A673 (cell line): Measurements from ENCODE around the gene EXOC2. TPM values are rescaled to one million over a fixed set of nuclear protein-coding genes. Genes with fewer than 3 reads are reported as not detected.

ENCODE experiments used
- BruUV-seq: library from RNA; stranded (reverse); fragments of 400-500 nt; replicated peaks from 2 replicates; lab custom pipeline; 2021; lab: Mats Ljungman, UMichigan
- CTCF ChIA-PET: fragments of 300-600 bp; sonication (Branson Sonifier 250); formaldehyde crosslinking; loops from one replicate; lab custom pipeline; 2022; ENCODE audit warnings: antibody characterized with exemption; lab: Charles Lee
- POLR2A ChIA-PET: fragments of 300-600 bp; sonication (Branson Sonifier 250); formaldehyde crosslinking; loops from one replicate; lab custom pipeline; 2022; ENCODE audit warnings: antibody characterized with exemption; ENCODE audit not compliant: low non-redundant PET; lab: Charles Lee
- DNase-seq: peaks from one replicate; pipeline ENCODE4 v3.0.0-alpha.2; 2015; ENCODE audit warnings: low spot score
- H3K27ac ChIP-seq: fragments of 200-600 bp; sonication (generic); 2 replicates; pipeline ENCODE4 v1.5.1; 2016; ENCODE audit warnings: mixed run types, low read depth, mild to moderate bottlenecking, mixed read lengths, antibody characterized with exemption, low read length; ENCODE audit not compliant: poor library complexity, severe bottlenecking
- H3K27me3 ChIP-seq: fragments of 200-600 bp; sonication (generic); replicated peaks from 2 replicates; pipeline ENCODE4 v1.6.1; 2017; ENCODE audit warnings: mixed run types, low read depth, mild to moderate bottlenecking, mixed read lengths, antibody characterized with exemption, low read length; ENCODE audit not compliant: insufficient read depth, poor library complexity
- H3K36me3 ChIP-seq: fragments of 200-600 bp; sonication (generic); 2 replicates; pipeline ENCODE4 v1.6.1; 2016; ENCODE audit warnings: mixed run types, mild to moderate bottlenecking, mixed read lengths, antibody characterized with exemption, low read length; ENCODE audit not compliant: insufficient read depth, poor library complexity, severe bottlenecking
- H3K4me1 ChIP-seq: fragments of 200-600 bp; sonication (generic); 2 replicates; pipeline ENCODE4 v1.6.1; 2017; ENCODE audit warnings: mixed run types, mild to moderate bottlenecking, mixed read lengths, antibody characterized with exemption, low read length; ENCODE audit not compliant: insufficient read depth, poor library complexity, severe bottlenecking
- H3K4me3 ChIP-seq: fragments of 200-600 bp; sonication (generic); 2 replicates; pipeline ENCODE4 v1.5.1; 2016; ENCODE audit warnings: low read depth, mixed run types, mild to moderate bottlenecking, mixed read lengths, low read length; ENCODE audit not compliant: poor library complexity, severe bottlenecking
- H3K9me3 ChIP-seq: fragments of 200-600 bp; sonication (generic); 2 replicates; pipeline ENCODE4 v1.6.1; 2016; ENCODE audit warnings: mixed run types, low read depth, mild to moderate bottlenecking, mixed read lengths, antibody characterized with exemption, low read length; ENCODE audit not compliant: poor library complexity, severe bottlenecking
- CTCF ChIP-seq: fragments of 300-800, 200-600 bp; sonication (generic); conservative IDR thresholded peaks from 2 replicates; pipeline ENCODE4 v1.5.1; 2017; ENCODE audit warnings: low read depth, mild to moderate bottlenecking, antibody characterized with exemption, low read length, moderate library complexity, mixed read lengths
- EZH2 ChIP-seq: fragments of 200-600 bp; sonication (generic); IDR thresholded peaks from 2 replicates; pipeline ENCODE4 v1.6.1; 2017; ENCODE audit warnings: borderline replicate concordance, low read depth, mild to moderate bottlenecking, mixed read lengths, antibody characterized with exemption, low read length; ENCODE audit not compliant: poor library complexity, severe bottlenecking
- intact Hi-C: fragments of 100-400 bp; cut with micrococcal nuclease; formaldehyde crosslinking; loops from one replicate; pipeline ENCODE4 v1.10.0; 2022; ENCODE audit not compliant: unreplicated experiment
- total RNA-seq: library from RNA; stranded (reverse); gene quantifications from 2 replicates; pipeline ENCODE4 v1.2.3, GENCODE V29; 2021

Gene EXOC2
- total RNA-seq, 1 experiment from 2014 or later: 22.4 TPM

GRCh38 chr6:470901-471448 lies 222.0 kb downstream of the EXOC2 start:
- no peaks in the 10 kb centered on the region for H3K36me3 ChIP-seq
- POLR2A ChIA-PET: no interaction called here
- BruUV-seq: no TSS peak
- CTCF ChIA-PET: no interaction called here
- TF ChIP-seq CTCF (no peak), EZH2 (no peak)
- intact Hi-C loops: no loop called here
- no peak overlapping the region for H3K27ac ChIP-seq
- DNase-seq: no peak
- H3K4me1 ChIP-seq: no peaks in the 10 kb centered on the region
- no peak overlapping the region for H3K4me3 ChIP-seq
- H3K9me3 ChIP-seq: no peaks in the 10 kb centered on the region
- no peaks in the 10 kb centered on the region for H3K27me3 ChIP-seq

- no TSS peak for BruUV-seq
- intact Hi-C loops: no loop called here
Observed at GRCh38 chr6:470051-470900, 222.7 kb downstream of the EXOC2 start.

GRCh38 chr6:467671-468082 lies 225.3 kb downstream of the EXOC2 start:
- Histone ChIP-seq H3K4me1 (no peaks in the 10 kb centered on the region), H3K27ac (no peak overlapping the region), H3K4me3 (no peak overlapping the region), H3K9me3 (no peaks in the 10 kb centered on the region), H3K36me3 (no peaks in the 10 kb centered on the region), H3K27me3 (peaks cover 11% of the 10 kb centered on the region)
- TF ChIP-seq EZH2: no peak
- TF ChIP-seq CTCF: no peak
- POLR2A ChIA-PET: no interaction called here
- CTCF ChIA-PET: no interaction called here
- BruUV-seq: no TSS peak
- no peak for DNase-seq
- intact Hi-C loops: no loop called here

More at GRCh38 chr6:470051-470900, 222.7 kb downstream of the EXOC2 start:
- H3K4me3 ChIP-seq: no peak overlapping the region
- TF ChIP-seq CTCF: no peak
- no peak for TF ChIP-seq EZH2
- no peaks in the 10 kb centered on the region for H3K27me3 ChIP-seq
- ChIA-PET CTCF (no interaction called here), POLR2A (no interaction called here)
- no peaks in the 10 kb centered on the region for H3K4me1 ChIP-seq
- no peak for DNase-seq
- no peak overlapping the region for H3K27ac ChIP-seq
- no peaks in the 10 kb centered on the region for H3K36me3 ChIP-seq
- H3K9me3 ChIP-seq: no peaks in the 10 kb centered on the region
